ENCODE data around the gene MMP24.
"Not testable (repeated sequence)": the region's sequence is repeated elsewhere in the genome, so short reads cannot be mapped to it uniquely, and the experiment has no call there.

Gene MMP24

DNA sequence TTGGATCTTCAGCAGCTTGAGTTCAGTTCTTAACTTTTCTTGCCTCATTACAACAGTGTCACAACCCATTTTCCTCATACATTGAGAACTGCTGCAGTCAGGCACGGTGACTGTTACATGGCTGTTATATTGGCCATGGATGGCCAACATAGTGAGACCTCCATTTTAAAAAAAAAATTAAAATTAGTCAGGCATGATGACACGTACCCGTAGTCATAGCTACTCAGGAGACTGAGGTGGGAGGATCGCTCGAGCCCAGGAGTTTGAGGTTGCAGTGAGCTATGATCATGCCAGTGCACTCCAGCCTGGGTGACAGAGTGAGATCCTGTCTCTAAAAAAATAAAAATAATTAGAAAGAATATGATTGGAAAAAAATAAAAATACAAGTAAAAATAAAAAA is 9.9 kb upstream of the MMP24 start:
- DNase-seq (ENCODE audit: low read depth): no peak

DNA sequence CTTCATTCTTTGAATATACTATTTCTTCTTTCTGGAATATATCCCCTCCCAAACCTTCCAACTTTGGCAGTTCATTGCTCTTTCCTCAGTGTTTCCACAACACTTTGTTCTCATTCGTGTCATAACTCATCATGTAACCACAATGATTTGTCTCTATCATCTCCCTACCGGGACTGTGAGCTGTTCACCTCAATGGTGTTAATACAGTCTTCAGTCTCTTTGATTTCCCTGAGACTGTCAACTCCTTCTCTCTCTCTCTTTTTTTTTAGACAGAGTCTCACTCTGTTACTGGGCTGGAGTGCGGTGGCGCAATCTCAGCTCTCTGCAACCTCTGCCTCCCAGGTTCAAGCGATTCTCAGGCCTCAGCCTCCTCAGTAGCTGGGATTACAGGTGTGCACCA is 2.5 kb upstream of the MMP24 start:
- no peak for DNase-seq (ENCODE audit: low read depth)

GRCh38 chr20:35224536-35224935 is 2.0 kb upstream of the MMP24 start:
- DNase-seq (ENCODE audit: low read depth): no peak

GRCh38 chr20:35225319-35226125 is 968 bp upstream of the MMP24 start:
- DNase-seq (ENCODE audit: low read depth): no peak

DNA sequence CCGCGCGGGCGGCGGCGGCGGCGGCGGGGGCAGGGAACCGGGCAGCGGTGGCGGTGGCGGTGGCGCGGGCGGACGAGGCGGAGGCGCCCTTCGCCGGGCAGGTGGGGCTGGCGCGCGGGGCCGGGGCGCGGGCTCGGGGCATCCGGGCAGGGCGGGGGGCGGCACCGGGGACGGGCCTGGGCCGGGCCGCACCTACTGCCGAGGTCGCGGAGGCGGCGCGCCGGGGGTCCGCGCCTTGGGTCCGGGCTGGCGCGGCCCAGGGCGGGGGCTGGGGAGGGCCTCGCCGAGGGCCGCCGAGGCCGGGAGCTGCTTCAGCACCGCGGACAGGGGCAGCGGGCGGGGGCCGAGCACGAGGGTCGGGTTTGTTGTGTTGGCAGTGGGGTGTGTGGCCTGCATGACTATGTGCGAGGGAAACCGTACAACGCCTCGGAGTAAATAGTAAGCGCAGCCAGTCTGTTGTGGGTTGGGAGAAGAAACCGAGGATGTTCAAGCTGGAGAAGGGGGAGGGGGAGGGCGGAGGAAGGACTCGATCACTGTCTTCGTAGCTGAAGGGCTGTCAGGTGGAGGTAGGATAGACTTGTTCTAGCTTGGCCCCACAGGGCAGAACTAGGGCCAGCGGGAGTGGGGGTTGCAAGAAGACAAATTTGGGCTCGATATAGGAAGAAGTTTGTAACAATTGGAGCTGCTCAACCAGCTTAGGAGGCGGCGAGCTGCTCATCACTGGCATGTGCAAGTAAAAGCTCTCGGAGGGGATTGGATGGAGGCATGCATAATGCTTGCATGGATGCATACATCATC is 593 bp downstream of the MMP24 start:
- DNase-seq (ENCODE audit: low read depth): no peak

- DNase-seq (ENCODE audit: low read depth): peak; percentile 55
These were observed 6.1 kb downstream of the MMP24 start for GRCh38 chr20:35232575-35232974.

- no peak for DNase-seq (ENCODE audit: low read depth)
These were observed 9.4 kb downstream of the MMP24 start for GRCh38 chr20:35235881-35236280.

- DNase-seq (ENCODE audit: low read depth): peak; percentile 32
These were observed 11.0 kb downstream of the MMP24 start for GRCh38 chr20:35237486-35237885.

GRCh38 chr20:35238170-35238569 is 11.7 kb downstream of the MMP24 start:
- no peak for DNase-seq (ENCODE audit: low read depth)

DNA sequence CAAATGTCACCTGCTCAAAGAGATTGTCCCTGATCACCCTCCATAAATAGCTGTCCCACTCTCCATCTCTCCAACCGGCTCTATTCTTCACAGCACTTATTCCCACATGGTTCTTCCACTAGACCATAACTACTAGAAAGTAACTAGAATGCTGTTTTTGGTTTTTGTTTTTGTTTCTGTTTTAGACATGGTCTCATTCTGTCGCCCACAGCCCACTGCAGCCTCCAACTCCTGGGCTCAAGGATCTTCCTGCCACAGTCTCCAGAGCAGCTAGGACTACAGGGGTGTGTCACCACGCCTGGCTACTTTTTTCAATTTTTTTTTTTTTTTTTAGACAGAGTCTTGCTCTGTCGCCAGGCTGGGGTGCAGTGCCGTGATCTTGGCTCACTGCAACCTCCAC is 12.2 kb downstream of the MMP24 start:
- no peak for DNase-seq (ENCODE audit: low read depth)

GRCh38 chr20:35240083-35240810 is 13.8 kb downstream of the MMP24 start:
- DNase-seq (ENCODE audit: low read depth): no peak

GRCh38 chr20:35240811-35241293 is 14.4 kb downstream of the MMP24 start:
- no peak for DNase-seq (ENCODE audit: low read depth)

DNA sequence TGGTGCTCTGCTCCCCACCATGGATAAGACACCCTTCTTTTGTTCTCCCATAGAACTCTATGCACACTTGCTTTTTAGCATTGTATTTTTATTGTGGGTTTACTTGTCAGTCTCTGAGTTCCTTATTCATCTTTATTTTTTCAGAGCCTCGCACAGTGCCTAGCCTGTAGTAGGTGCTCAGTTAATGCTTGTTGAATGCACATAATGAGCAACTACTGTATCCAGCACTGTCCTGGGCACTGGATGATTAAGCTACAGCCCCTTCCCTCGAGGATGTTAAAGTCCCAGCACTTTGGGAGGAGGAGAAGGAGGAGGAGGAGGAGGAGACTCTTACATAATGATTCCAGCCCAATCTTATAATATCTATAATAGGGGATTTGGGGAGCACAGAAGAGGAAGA is 16.8 kb downstream of the MMP24 start:
- no peak for DNase-seq (ENCODE audit: low read depth)

DNA sequence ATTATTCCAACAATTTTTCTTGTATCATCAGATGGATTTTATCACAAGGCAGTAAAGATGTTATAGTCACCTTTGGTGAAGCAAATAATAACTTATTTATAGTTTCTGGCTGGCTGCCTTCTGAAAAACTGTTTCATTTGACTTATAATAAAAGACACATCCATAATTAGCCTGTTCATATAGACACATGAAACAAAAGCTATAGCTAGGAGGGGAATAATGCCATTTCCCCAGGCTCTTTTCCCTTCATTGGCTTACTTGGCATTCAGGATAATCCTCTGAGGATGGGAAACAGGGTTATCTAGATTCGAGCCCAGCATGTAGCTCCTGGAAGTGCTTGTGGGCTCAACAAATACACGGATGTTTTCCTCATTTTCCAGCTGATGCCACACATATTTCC is 17.5 kb downstream of the MMP24 start:
- DNase-seq (ENCODE audit: low read depth): no peak

- no peak for DNase-seq (ENCODE audit: low read depth)
These were observed 20.2 kb downstream of the MMP24 start for GRCh38 chr20:35246723-35247122.

GRCh38 chr20:35248641-35249475 is 22.4 kb downstream of the MMP24 start:
- DNase-seq (ENCODE audit: low read depth): no peak

DNA sequence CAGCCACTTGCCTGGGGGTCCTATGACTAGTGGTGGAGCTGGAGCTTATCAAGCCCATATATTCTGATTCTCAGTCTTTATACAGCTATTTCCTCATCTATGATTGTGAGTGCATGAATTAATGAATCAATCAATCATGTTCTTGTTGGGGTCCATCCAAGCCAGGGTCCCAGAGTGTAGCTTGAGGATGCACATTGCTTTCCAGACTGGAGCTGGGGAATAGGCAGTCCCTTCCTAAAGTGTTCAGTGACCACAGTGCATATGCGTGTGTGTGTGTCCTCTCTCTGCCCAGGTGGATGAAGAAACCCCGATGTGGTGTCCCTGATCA is 25.1 kb downstream of the MMP24 start:
- DNase-seq (ENCODE audit: low read depth): no peak

- no peak for DNase-seq (ENCODE audit: low read depth)
These were observed 25.6 kb downstream of the MMP24 start for GRCh38 chr20:35252037-35252461.

DNA sequence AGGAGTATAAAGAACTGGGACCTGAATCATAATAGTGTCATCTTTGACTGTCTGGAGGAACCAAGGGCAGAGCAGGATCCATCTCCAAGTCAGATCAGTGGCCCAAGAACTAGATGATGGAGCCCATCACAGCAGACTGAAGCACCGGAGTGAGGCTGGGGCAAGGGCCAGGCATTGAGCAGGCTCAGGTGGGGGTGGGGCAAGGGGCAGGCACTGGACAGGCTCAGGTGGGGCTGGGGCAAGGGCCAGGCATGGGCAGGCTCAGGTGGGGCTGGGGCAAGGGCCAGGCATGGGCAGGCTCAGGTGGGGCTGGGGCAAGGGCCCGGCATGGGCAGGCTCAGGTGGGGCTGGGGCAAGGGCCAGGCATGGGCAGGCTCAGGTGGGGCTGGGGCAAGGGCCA is 26.1 kb downstream of the MMP24 start:
- not testable (repeated sequence) for DNase-seq (ENCODE audit: low read depth)

- DNase-seq (ENCODE audit: low read depth): no peak
These were observed 26.5 kb downstream of the MMP24 start for GRCh38 chr20:35253010-35253409.

GRCh38 chr20:35254448-35254999 is 28.0 kb downstream of the MMP24 start:
- DNase-seq (ENCODE audit: low read depth): no peak

Measured in GM04504 (cell line).